PFSK-1 (cell line): ENCODE measurements around the gene STIP1.

Experiments used
- FOXP2 ChIP-seq: optimal IDR thresholded peaks from 2 replicates; pipeline ENCODE3; 2011; ENCODE audit warnings: borderline replicate concordance, control low read depth, inconsistent platforms; ENCODE audit not compliant: insufficient read depth; ENCODE audit errors: extremely low read length, extremely low read depth
- POLR2AphosphoS5 ChIP-seq: IDR thresholded peaks from 2 replicates; pipeline ENCODE4 v1.6.1; 2012; ENCODE audit warnings: low read depth, mild to moderate bottlenecking, control low read depth, low read length, moderate library complexity
- SIN3A ChIP-seq: IDR thresholded peaks from 2 replicates; pipeline ENCODE4 v1.6.1; 2012; ENCODE audit warnings: mild to moderate bottlenecking, low read length, moderate library complexity, borderline replicate concordance; ENCODE audit not compliant: insufficient read depth
- TAF1 ChIP-seq: IDR thresholded peaks from 2 replicates; pipeline ENCODE4 v1.6.1; 2012; ENCODE audit warnings: low read length, control low read depth, borderline replicate concordance; ENCODE audit not compliant: insufficient read depth
- TF ChIP-seq, protein P1 (sequence below), 2 experiments: IDR thresholded peaks; 2 replicates each; pipeline versions ENCODE4 v1.6.1 to v1.8.0; 2011 to 2012; ENCODE audit warnings: low read depth in 2 of 2, low read length in 2 of 2, control low read depth in 1 of 2, inconsistent platforms in 1 of 2, mild to moderate bottlenecking in 1 of 2, moderate library complexity in 1 of 2; ENCODE audit not compliant: insufficient read depth in 1 of 2

Gene STIP1

GRCh38 chr11:64208086-64208795, 22.3 kb downstream of the STIP1 start:
- TF ChIP-seq TAF1 = no peak
- TF ChIP-seq, protein P1, sequence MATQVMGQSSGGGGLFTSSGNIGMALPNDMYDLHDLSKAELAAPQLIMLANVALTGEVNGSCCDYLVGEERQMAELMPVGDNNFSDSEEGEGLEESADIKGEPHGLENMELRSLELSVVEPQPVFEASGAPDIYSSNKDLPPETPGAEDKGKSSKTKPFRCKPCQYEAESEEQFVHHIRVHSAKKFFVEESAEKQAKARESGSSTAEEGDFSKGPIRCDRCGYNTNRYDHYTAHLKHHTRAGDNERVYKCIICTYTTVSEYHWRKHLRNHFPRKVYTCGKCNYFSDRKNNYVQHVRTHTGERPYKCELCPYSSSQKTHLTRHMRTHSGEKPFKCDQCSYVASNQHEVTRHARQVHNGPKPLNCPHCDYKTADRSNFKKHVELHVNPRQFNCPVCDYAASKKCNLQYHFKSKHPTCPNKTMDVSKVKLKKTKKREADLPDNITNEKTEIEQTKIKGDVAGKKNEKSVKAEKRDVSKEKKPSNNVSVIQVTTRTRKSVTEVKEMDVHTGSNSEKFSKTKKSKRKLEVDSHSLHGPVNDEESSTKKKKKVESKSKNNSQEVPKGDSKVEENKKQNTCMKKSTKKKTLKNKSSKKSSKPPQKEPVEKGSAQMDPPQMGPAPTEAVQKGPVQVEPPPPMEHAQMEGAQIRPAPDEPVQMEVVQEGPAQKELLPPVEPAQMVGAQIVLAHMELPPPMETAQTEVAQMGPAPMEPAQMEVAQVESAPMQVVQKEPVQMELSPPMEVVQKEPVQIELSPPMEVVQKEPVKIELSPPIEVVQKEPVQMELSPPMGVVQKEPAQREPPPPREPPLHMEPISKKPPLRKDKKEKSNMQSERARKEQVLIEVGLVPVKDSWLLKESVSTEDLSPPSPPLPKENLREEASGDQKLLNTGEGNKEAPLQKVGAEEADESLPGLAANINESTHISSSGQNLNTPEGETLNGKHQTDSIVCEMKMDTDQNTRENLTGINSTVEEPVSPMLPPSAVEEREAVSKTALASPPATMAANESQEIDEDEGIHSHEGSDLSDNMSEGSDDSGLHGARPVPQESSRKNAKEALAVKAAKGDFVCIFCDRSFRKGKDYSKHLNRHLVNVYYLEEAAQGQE (IDR thresholded peaks at IDR 0.05; ENCODE audit: insufficient read depth in 1 of 2, low read depth in 2 of 2, low read length in 2 of 2) = no peak
- no peak for TF ChIP-seq SIN3A
- no peak for TF ChIP-seq FOXP2

GRCh38 chr11:64208796-64209562, 23.0 kb downstream of the STIP1 start:
- TF ChIP-seq POLR2AphosphoS5 (no peak), TAF1 (no peak), FOXP2 (no peak), SIN3A (no peak)
- TF ChIP-seq, protein P1 (IDR thresholded peaks at IDR 0.05; ENCODE audit: insufficient read depth in 1 of 2, low read depth in 2 of 2, low read length in 2 of 2) = no peak

DNA sequence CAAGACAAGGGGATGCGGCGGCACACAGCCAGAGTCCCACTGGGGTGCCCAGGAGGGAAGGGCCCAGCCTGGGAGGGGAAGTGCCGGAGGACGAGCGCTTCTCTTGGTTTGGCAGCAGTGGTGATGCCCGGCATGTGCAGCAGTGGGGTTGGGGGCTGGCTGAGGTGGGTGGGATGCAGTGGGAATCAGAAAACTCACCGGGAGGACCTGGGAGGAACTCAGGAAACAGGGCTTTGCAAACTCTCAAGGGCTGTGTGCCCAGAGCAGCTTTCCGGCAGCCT, 23.5 kb downstream of the STIP1 start:
- TF ChIP-seq FOXP2 (no peak), TAF1 (no peak), POLR2AphosphoS5 (no peak), SIN3A (no peak)
- TF ChIP-seq, protein P1 (IDR thresholded peaks at IDR 0.05; ENCODE audit: insufficient read depth in 1 of 2, low read depth in 2 of 2, low read length in 2 of 2) = no peak

DNA sequence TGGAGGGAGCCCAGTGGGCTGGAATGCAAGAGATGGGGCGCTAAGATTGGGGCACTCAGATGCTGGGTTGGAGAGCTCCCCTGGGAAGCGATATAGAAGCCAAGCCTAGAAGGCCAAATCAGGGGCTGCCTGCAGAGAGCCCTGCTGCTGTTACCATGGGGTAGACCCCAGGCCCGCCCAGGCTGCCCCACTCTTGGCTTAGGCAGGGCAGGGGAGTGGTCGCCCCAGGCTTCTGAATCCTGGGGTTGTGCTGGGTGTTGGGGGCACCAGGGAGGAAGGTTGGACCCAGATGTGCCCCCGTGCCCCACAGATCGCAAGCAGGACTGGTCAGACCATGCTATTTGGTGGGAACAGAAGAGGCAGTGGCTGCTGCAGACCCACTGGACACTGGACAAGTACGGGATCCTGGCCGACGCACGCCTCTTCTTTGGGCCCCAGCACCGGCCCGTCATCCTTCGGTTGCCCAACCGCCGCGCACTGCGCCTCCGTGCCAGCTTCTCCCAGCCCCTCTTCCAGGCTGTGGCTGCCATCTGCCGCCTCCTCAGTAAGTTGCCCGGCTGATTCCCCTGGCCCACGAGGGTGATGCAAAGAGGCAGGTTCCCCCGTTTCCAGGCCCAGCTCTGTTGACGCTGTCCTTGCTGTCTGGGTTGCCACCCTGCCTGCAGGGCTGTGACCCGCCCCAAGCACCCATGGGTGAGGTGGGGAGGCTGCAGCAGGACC, 24.5 kb downstream of the STIP1 start:
- TF ChIP-seq, protein P1 (IDR thresholded peaks at IDR 0.05; ENCODE audit: insufficient read depth in 1 of 2, low read depth in 2 of 2, low read length in 2 of 2) = no peak
- TF ChIP-seq POLR2AphosphoS5 (no peak), SIN3A (no peak)
